WTC11 (cell line): ENCODE data around the gene PRXL2C. TPM values are rescaled to one million over a fixed set of nuclear protein-coding genes. Genes with fewer than 3 reads are reported as not detected.
A peak's percentile ranks its signal among the peaks of the same experiment; 100 is the strongest.

ENCODE experiments used
- ATAC-seq: fragments of 200-7000 bp; cut with Tn5 transposase; 2 replicates; pipeline ENCODE4 v1.10.0; 2021; ENCODE audit warnings: mild to moderate bottlenecking, moderate library complexity
- CTCF ChIA-PET: fragments of 300-600 bp; sonication (Branson Sonifier 250); formaldehyde crosslinking; loops from one replicate; lab custom pipeline; 2021; ENCODE audit warnings: antibody characterized with exemption; lab: Charles Lee
- POLR2A ChIA-PET: fragments of 350-600 bp; sonication (Branson Sonifier 250); formaldehyde crosslinking; loops from one replicate; lab custom pipeline; 2021; ENCODE audit warnings: antibody characterized with exemption; lab: Charles Lee
- DNase-seq: peaks from one replicate; pipeline ENCODE4 v3.0.0; 2021; ENCODE audit warnings: low spot score
- H3K27ac Mint-ChIP-seq: 2 replicates; pipeline ENCODE4 v1.8.0; 2021; ENCODE audit warnings: mixed read lengths
- H3K27me3 Mint-ChIP-seq: 2 replicates; pipeline ENCODE4 v1.8.0; 2021; ENCODE audit warnings: low read depth, mild to moderate bottlenecking, moderate library complexity, mixed read lengths
- H3K36me3 Mint-ChIP-seq: 2 replicates; pipeline ENCODE4 v1.8.0; 2021; ENCODE audit warnings: mixed read lengths
- H3K4me1 Mint-ChIP-seq: 2 replicates; pipeline ENCODE4 v1.8.0; 2022; ENCODE audit warnings: mixed read lengths
- H3K4me3 Mint-ChIP-seq: 2 replicates; pipeline ENCODE4 v1.8.0; 2021; ENCODE audit warnings: mild to moderate bottlenecking, moderate library complexity, mixed read lengths
- H3K9me3 Mint-ChIP-seq: 2 replicates; pipeline ENCODE4 v1.8.0; 2021; ENCODE audit warnings: mixed read lengths
- GABPB1 ChIP-seq: sonication (generic); formaldehyde crosslinking; IDR thresholded peaks from 2 replicates; pipeline ENCODE4 v1.8.1; 2023; ENCODE audit warnings: mild to moderate bottlenecking, missing genetic modification reagents
- GTF2I ChIP-seq: fragments of 250-450 bp; sonication (Bioruptor Pico); conservative IDR thresholded peaks from 2 replicates; pipeline ENCODE4 v1.4.0; 2021; ENCODE audit warnings: mild to moderate bottlenecking
- NFYB ChIP-seq: sonication (generic); formaldehyde crosslinking; conservative IDR thresholded peaks from 2 replicates; pipeline ENCODE4 v1.8.0; 2022; ENCODE audit warnings: low read depth, missing genetic modification reagents
- SMAD4 ChIP-seq: sonication (generic); formaldehyde crosslinking; IDR thresholded peaks from 2 replicates; pipeline ENCODE4 v1.8.0; 2022; ENCODE audit warnings: mild to moderate bottlenecking, missing genetic modification reagents
- SOX15 ChIP-seq: fragments of 250-450 bp; sonication (Bioruptor Pico); IDR thresholded peaks from 2 replicates; pipeline ENCODE4 v1.9.0; 2021; ENCODE audit warnings: mild to moderate bottlenecking
- TP53 ChIP-seq: sonication (generic); formaldehyde crosslinking; IDR thresholded peaks from 2 replicates; pipeline ENCODE4 v1.8.1; 2023; ENCODE audit warnings: mild to moderate bottlenecking, missing genetic modification reagents
- ZNF219 ChIP-seq: sonication (generic); formaldehyde crosslinking; IDR thresholded peaks from 2 replicates; pipeline ENCODE4 v1.8.0; 2023; ENCODE audit warnings: missing genetic modification reagents, mild to moderate bottlenecking, borderline replicate concordance
- ZNF396 ChIP-seq: fragments of 250-450 bp; sonication (Bioruptor Pico); IDR thresholded peaks from 2 replicates; pipeline ENCODE4 v1.8.0; 2021; ENCODE audit warnings: mild to moderate bottlenecking, moderate library complexity, borderline replicate concordance
- total RNA-seq: library from RNA; stranded (reverse); gene quantifications from 3 replicates; pipeline ENCODE4 v1.2.3, GENCODE V29; 2021
- TF ChIP-seq, protein P1 (sequence below): sonication (generic); formaldehyde crosslinking; IDR thresholded peaks from 2 replicates; pipeline ENCODE4 v1.8.0; 2022; ENCODE audit warnings: mild to moderate bottlenecking, missing genetic modification reagents
- TF ChIP-seq, protein P2 (sequence below): sonication (generic); formaldehyde crosslinking; conservative IDR thresholded peaks from 2 replicates; pipeline ENCODE4 v1.8.1; 2022; ENCODE audit warnings: mild to moderate bottlenecking, missing genetic modification reagents
- TF ChIP-seq, protein P3 (sequence below): fragments of 250-450 bp; sonication (Bioruptor Pico); IDR thresholded peaks from 2 replicates; pipeline ENCODE4 v1.9.0; 2021; ENCODE audit warnings: mild to moderate bottlenecking, borderline replicate concordance
- TF ChIP-seq, protein P4 (sequence below): sonication (generic); formaldehyde crosslinking; IDR thresholded peaks from 2 replicates; pipeline ENCODE4 v1.8.1; 2023; ENCODE audit warnings: mild to moderate bottlenecking, missing genetic modification reagents
- TF ChIP-seq, protein P5 (sequence below): sonication (generic); formaldehyde crosslinking; IDR thresholded peaks from 2 replicates; pipeline ENCODE4 v1.8.1; 2022; ENCODE audit warnings: low read depth, missing genetic modification reagents, borderline replicate concordance
- TF ChIP-seq, protein P6 (sequence below): sonication (generic); formaldehyde crosslinking; IDR thresholded peaks from 2 replicates; pipeline ENCODE4 v1.8.1; 2023; ENCODE audit warnings: mild to moderate bottlenecking, missing genetic modification reagents, borderline replicate concordance

Gene PRXL2C
- total RNA-seq, 1 experiment from 2014 or later: 7.5 TPM

DNA sequence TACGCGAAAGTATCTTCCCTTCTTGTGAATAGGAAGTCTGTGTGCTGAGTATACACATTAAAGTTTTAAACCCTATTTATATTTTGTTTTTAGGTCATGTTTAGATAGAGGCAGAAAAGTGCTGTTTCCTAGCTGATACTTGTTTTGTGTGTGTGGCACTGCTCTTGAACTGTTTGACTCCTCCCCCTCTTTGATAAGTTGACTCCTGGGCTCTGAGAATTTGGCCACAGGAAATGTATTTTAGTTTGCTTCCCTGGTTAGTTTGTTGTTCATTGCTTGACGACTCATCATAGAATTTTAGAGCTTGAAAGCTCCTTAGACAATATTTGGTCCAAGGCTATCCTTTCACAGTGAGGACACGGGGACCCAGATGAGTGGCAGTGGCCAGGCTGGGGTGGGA is 33.5 kb downstream of the PRXL2C start:
- DNase-seq (no peak), ATAC-seq (no peak)
- Mint-ChIP-seq H3K9me3 (no peaks in the 10 kb centered on the region), H3K36me3 (no peaks in the 10 kb centered on the region), H3K27me3 (peaks cover 10% of the 10 kb centered on the region), H3K4me1 (peaks cover 39% of the 10 kb centered on the region), H3K27ac (peak overlapping the region; percentile 86), H3K4me3 (peak overlapping the region; percentile 83)
- ChIA-PET POLR2A (interaction anchor here (1.0 kb wide), 1 partner anchor 173 kb away, joined by 3 read pairs; no protein-coding TSS in a partner anchor), CTCF (interaction anchor here (1.0 to 1.5 kb wide), 8 partner anchors 11 to 304 kb away, joined by 3 to 7 read pairs (median 4); partner anchors contain the start of gene HABP4)
- TF ChIP-seq GABPB1: no peak
- no peak for TF ChIP-seq SOX15 (CRISPR knock-in tag)
- no peak for TF ChIP-seq SMAD4 (CRISPR knock-in tag)
- no peak for TF ChIP-seq GTF2I
- TF ChIP-seq NFYB: no peak
- TF ChIP-seq, protein P1, sequence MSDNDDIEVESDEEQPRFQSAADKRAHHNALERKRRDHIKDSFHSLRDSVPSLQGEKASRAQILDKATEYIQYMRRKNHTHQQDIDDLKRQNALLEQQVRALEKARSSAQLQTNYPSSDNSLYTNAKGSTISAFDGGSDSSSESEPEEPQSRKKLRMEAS (CRISPR knock-in tag): no peak
- TF ChIP-seq ZNF219 (CRISPR knock-in tag): no peak
- TF ChIP-seq, protein P2, sequence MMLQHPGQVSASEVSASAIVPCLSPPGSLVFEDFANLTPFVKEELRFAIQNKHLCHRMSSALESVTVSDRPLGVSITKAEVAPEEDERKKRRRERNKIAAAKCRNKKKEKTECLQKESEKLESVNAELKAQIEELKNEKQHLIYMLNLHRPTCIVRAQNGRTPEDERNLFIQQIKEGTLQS (CRISPR knock-in tag): no peak
- TF ChIP-seq, protein P3, sequence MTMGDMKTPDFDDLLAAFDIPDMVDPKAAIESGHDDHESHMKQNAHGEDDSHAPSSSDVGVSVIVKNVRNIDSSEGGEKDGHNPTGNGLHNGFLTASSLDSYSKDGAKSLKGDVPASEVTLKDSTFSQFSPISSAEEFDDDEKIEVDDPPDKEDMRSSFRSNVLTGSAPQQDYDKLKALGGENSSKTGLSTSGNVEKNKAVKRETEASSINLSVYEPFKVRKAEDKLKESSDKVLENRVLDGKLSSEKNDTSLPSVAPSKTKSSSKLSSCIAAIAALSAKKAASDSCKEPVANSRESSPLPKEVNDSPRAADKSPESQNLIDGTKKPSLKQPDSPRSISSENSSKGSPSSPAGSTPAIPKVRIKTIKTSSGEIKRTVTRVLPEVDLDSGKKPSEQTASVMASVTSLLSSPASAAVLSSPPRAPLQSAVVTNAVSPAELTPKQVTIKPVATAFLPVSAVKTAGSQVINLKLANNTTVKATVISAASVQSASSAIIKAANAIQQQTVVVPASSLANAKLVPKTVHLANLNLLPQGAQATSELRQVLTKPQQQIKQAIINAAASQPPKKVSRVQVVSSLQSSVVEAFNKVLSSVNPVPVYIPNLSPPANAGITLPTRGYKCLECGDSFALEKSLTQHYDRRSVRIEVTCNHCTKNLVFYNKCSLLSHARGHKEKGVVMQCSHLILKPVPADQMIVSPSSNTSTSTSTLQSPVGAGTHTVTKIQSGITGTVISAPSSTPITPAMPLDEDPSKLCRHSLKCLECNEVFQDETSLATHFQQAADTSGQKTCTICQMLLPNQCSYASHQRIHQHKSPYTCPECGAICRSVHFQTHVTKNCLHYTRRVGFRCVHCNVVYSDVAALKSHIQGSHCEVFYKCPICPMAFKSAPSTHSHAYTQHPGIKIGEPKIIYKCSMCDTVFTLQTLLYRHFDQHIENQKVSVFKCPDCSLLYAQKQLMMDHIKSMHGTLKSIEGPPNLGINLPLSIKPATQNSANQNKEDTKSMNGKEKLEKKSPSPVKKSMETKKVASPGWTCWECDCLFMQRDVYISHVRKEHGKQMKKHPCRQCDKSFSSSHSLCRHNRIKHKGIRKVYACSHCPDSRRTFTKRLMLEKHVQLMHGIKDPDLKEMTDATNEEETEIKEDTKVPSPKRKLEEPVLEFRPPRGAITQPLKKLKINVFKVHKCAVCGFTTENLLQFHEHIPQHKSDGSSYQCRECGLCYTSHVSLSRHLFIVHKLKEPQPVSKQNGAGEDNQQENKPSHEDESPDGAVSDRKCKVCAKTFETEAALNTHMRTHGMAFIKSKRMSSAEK (CRISPR knock-in tag): no peak
- TF ChIP-seq TP53 (CRISPR knock-in tag): no peak

DNA sequence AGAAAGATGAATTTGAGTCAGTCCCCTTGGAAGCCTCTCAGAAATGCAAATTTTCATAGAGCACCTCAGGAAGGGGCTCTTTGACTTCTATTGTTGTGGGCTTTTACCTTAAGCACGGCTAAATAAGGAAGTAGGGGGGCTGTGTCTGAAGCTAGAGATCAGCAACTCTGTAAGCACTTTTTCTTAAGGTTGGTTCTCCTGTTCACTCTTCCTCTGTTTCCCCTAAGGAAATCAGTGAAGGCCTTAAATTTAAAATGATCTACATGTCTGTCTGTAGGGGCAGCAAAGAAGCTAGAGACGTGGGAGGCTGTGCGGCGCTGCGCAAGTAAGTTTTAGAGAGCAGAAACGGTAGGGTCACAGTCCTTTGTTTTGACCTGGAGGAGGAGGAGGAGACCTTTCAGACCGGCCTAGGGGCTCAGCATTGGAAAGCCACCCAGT is 34.3 kb downstream of the PRXL2C start:
- ATAC-seq: peak; percentile 70
- H3K27me3 Mint-ChIP-seq: peaks cover 10% of the 10 kb centered on the region

More for the DNA sequence above, 34.3 kb downstream of the PRXL2C start:
- Mint-ChIP-seq H3K36me3 (no peaks in the 10 kb centered on the region), H3K4me1 (peaks cover 43% of the 10 kb centered on the region), H3K9me3 (no peaks in the 10 kb centered on the region), H3K27ac (peak overlapping the region; percentile 96), H3K4me3 (peak overlapping the region; percentile 83)
- POLR2A ChIA-PET: interaction anchor here (1.0 kb wide), 1 partner anchor 172 kb away, joined by 3 read pairs; no protein-coding TSS in a partner anchor
- peak; percentile 46 for DNase-seq
- TF ChIP-seq ZNF396 (no peak), NFYB (no peak)
- TF ChIP-seq, protein P4, sequence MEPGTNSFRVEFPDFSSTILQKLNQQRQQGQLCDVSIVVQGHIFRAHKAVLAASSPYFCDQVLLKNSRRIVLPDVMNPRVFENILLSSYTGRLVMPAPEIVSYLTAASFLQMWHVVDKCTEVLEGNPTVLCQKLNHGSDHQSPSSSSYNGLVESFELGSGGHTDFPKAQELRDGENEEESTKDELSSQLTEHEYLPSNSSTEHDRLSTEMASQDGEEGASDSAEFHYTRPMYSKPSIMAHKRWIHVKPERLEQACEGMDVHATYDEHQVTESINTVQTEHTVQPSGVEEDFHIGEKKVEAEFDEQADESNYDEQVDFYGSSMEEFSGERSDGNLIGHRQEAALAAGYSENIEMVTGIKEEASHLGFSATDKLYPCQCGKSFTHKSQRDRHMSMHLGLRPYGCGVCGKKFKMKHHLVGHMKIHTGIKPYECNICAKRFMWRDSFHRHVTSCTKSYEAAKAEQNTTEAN (CRISPR knock-in tag): no peak
- TF ChIP-seq, protein P5, sequence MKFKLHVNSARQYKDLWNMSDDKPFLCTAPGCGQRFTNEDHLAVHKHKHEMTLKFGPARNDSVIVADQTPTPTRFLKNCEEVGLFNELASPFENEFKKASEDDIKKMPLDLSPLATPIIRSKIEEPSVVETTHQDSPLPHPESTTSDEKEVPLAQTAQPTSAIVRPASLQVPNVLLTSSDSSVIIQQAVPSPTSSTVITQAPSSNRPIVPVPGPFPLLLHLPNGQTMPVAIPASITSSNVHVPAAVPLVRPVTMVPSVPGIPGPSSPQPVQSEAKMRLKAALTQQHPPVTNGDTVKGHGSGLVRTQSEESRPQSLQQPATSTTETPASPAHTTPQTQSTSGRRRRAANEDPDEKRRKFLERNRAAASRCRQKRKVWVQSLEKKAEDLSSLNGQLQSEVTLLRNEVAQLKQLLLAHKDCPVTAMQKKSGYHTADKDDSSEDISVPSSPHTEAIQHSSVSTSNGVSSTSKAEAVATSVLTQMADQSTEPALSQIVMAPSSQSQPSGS: no peak
- TF ChIP-seq, protein P6, sequence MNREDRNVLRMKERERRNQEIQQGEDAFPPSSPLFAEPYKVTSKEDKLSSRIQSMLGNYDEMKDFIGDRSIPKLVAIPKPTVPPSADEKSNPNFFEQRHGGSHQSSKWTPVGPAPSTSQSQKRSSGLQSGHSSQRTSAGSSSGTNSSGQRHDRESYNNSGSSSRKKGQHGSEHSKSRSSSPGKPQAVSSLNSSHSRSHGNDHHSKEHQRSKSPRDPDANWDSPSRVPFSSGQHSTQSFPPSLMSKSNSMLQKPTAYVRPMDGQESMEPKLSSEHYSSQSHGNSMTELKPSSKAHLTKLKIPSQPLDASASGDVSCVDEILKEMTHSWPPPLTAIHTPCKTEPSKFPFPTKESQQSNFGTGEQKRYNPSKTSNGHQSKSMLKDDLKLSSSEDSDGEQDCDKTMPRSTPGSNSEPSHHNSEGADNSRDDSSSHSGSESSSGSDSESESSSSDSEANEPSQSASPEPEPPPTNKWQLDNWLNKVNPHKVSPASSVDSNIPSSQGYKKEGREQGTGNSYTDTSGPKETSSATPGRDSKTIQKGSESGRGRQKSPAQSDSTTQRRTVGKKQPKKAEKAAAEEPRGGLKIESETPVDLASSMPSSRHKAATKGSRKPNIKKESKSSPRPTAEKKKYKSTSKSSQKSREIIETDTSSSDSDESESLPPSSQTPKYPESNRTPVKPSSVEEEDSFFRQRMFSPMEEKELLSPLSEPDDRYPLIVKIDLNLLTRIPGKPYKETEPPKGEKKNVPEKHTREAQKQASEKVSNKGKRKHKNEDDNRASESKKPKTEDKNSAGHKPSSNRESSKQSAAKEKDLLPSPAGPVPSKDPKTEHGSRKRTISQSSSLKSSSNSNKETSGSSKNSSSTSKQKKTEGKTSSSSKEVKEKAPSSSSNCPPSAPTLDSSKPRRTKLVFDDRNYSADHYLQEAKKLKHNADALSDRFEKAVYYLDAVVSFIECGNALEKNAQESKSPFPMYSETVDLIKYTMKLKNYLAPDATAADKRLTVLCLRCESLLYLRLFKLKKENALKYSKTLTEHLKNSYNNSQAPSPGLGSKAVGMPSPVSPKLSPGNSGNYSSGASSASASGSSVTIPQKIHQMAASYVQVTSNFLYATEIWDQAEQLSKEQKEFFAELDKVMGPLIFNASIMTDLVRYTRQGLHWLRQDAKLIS (CRISPR knock-in tag): 0 out of 2 replicates have a peak, but pooled peaks have one; percentile 27
- CTCF ChIA-PET: interaction anchor here (1.0 to 1.5 kb wide), 8 partner anchors 11 to 304 kb away, joined by 3 to 7 read pairs (median 4); partner anchors contain the start of gene HABP4
